Neural crest cell (in vitro differentiated cells): Measurements from ENCODE around the gene PRR5. TPM values are rescaled to one million over a fixed set of nuclear protein-coding genes. Genes with fewer than 3 reads are reported as not detected.

Experiments
- DNase-seq: peaks from one replicate; pipeline ENCODE4 v3.0.0; 2021; ENCODE audit warnings: low read depth, mixed read lengths, low spot score
- H3K27ac Mint-ChIP-seq: one replicate; pipeline ENCODE4 v1.8.0; 2021; ENCODE audit warnings: mild to moderate bottlenecking, mixed read lengths; ENCODE audit not compliant: unreplicated experiment
- H3K27me3 Mint-ChIP-seq: 2 replicates; pipeline ENCODE4 v1.8.0; 2021; ENCODE audit warnings: low read depth, mild to moderate bottlenecking, mixed read lengths
- H3K36me3 Mint-ChIP-seq: 2 replicates; pipeline ENCODE4 v1.8.0; 2021; ENCODE audit warnings: low read depth, mild to moderate bottlenecking, mixed read lengths
- H3K4me1 Mint-ChIP-seq: 2 replicates; pipeline ENCODE4 v1.8.0; 2021; ENCODE audit warnings: mixed read lengths
- H3K4me3 Mint-ChIP-seq: one replicate; pipeline ENCODE4 v1.8.0; 2021; ENCODE audit warnings: mild to moderate bottlenecking, mixed read lengths
- H3K9me3 Mint-ChIP-seq: 2 replicates; pipeline ENCODE4 v1.8.0; 2021; ENCODE audit warnings: mixed read lengths
- total RNA-seq: library from RNA; stranded (reverse); gene quantifications from 2 replicates; pipeline ENCODE4 v1.2.1, GENCODE V29; 2021
- TF ChIP-seq, protein P1 (sequence below): fragments of 200-600 bp; sonication (generic); conservative IDR thresholded peaks from 2 replicates; pipeline ENCODE4 v1.5.0; 2021; ENCODE audit warnings: antibody characterized with exemption, mild to moderate bottlenecking

Gene PRR5
- total RNA-seq, 1 donor from 2014 or later, result 11.9 TPM

DNA sequence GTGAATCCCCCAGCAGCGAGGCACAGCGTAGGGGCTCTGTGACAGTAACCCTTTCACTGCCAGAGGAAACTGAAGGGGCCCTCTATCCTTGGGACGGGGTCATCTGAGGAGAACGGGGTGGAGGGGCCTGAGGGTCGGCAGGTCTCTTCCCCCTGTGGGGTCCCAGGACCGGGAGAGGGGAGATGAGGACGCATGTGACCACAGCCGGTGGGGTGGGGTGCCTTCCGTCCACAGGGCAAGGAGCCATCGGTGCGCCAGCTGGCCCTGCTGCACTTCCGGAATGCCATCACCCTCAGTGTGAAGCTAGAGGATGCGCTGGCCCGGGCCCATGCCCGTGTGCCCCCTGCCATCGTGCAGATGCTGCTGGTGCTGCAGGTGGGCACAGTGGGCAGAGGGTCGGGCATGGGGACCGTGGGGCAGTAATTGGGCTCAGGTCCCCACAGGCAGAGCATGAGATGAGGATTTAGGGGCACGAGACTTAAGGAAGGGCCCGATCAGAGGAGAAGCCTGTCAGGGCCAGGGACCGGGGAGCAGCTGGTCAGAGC is 30.1 kb downstream of the PRR5 start:
- H3K27ac Mint-ChIP-seq, result peak overlapping the region; percentile 71
- no peak for DNase-seq
- peaks cover 3% of the 10 kb centered on the region for H3K36me3 Mint-ChIP-seq
- H3K4me3 Mint-ChIP-seq, result no peak overlapping the region
- no peaks in the 10 kb centered on the region for H3K27me3 Mint-ChIP-seq
- TF ChIP-seq, protein P1, sequence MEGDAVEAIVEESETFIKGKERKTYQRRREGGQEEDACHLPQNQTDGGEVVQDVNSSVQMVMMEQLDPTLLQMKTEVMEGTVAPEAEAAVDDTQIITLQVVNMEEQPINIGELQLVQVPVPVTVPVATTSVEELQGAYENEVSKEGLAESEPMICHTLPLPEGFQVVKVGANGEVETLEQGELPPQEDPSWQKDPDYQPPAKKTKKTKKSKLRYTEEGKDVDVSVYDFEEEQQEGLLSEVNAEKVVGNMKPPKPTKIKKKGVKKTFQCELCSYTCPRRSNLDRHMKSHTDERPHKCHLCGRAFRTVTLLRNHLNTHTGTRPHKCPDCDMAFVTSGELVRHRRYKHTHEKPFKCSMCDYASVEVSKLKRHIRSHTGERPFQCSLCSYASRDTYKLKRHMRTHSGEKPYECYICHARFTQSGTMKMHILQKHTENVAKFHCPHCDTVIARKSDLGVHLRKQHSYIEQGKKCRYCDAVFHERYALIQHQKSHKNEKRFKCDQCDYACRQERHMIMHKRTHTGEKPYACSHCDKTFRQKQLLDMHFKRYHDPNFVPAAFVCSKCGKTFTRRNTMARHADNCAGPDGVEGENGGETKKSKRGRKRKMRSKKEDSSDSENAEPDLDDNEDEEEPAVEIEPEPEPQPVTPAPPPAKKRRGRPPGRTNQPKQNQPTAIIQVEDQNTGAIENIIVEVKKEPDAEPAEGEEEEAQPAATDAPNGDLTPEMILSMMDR, result no peak
- H3K4me1 Mint-ChIP-seq, result peaks cover 23% of the 10 kb centered on the region
- no peaks in the 10 kb centered on the region for H3K9me3 Mint-ChIP-seq

GRCh38 chr22:44732661-44733060 is 30.7 kb downstream of the PRR5 start:
- H3K36me3 Mint-ChIP-seq, result peaks cover 3% of the 10 kb centered on the region
- no peak for DNase-seq
- H3K4me3 Mint-ChIP-seq, result no peak overlapping the region
- TF ChIP-seq, protein P1, result no peak
- peaks cover 23% of the 10 kb centered on the region for H3K4me1 Mint-ChIP-seq
- no peak overlapping the region for H3K27ac Mint-ChIP-seq
- H3K9me3 Mint-ChIP-seq, result no peaks in the 10 kb centered on the region
- no peaks in the 10 kb centered on the region for H3K27me3 Mint-ChIP-seq

DNA sequence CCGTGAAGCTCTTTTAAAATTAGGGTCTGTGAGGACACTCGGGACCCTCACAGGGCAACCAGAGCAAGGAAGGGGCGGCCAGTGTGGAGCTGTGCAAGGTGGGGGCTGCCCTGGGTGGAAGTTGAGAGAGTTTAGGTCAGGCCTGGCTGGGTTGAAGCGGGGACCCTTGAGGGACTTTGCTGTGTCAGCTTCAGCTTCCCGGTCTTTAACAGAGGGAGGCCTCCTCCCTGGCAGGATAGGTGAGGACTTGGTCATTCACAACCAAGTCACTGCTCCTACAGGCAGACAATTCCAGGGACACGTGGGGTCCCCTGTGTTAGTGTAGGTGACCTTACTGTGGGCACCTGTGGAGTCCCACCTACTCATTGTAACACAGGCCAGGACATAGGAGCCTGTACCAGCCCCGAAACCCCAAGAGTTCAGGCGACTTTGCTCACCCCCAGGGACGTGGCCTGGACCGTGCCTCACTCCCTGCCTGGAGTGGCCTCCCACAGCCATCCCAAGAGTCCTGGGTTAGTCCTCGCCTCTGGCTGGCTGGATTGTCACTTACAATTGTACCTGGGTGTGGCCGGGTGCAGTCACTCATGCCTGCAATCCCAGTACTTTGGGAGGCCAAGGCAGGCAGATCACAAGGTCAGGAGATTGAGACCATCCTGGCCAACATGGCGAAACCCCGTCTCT is 31.6 kb downstream of the PRR5 start:
- DNase-seq, result no peak
- no peak overlapping the region for H3K4me3 Mint-ChIP-seq
- peaks cover 23% of the 10 kb centered on the region for H3K4me1 Mint-ChIP-seq
- H3K27me3 Mint-ChIP-seq, result no peaks in the 10 kb centered on the region
- H3K36me3 Mint-ChIP-seq, result peaks cover 3% of the 10 kb centered on the region
- TF ChIP-seq, protein P1, result no peak
- H3K9me3 Mint-ChIP-seq, result no peaks in the 10 kb centered on the region
- no peak overlapping the region for H3K27ac Mint-ChIP-seq

- Mint-ChIP-seq H3K27me3 (no peaks in the 10 kb centered on the region), H3K4me1 (peaks cover 18% of the 10 kb centered on the region), H3K27ac (no peak overlapping the region), H3K9me3 (no peaks in the 10 kb centered on the region), H3K4me3 (no peak overlapping the region), H3K36me3 (peaks cover 3% of the 10 kb centered on the region)
- TF ChIP-seq, protein P1, result no peak
- no peak for DNase-seq
Observed at GRCh38 chr22:44734278-44734677, 32.3 kb downstream of the PRR5 start.

- Mint-ChIP-seq H3K36me3 (peaks cover 3% of the 10 kb centered on the region), H3K27ac (no peak overlapping the region), H3K9me3 (no peaks in the 10 kb centered on the region), H3K27me3 (no peaks in the 10 kb centered on the region), H3K4me1 (peaks cover 13% of the 10 kb centered on the region), H3K4me3 (no peak overlapping the region)
- DNase-seq, result no peak
- TF ChIP-seq, protein P1, result no peak
Observed at GRCh38 chr22:44734801-44735517, 33.0 kb downstream of the PRR5 start.
